Endothelial cell of umbilical vein (primary cell): ENCODE data around the gene TREH.

Experiments used
- EZH2 ChIP-seq: IDR thresholded peaks from 2 replicates; pipeline ENCODE4 v1.6.1; 2012; ENCODE audit warnings: borderline replicate concordance, low read depth, mild to moderate bottlenecking, moderate library complexity, low read length, inconsistent platforms; ENCODE audit not compliant: severe bottlenecking
- GATA2 ChIP-seq: IDR thresholded peaks from 2 replicates; pipeline ENCODE4 v1.7.0; 2011; ENCODE audit warnings: low read depth, mild to moderate bottlenecking, moderate library complexity, mixed read lengths, low read length; ENCODE audit not compliant: insufficient read length, insufficient read depth
- JUN ChIP-seq: IDR thresholded peaks from 2 replicates; pipeline ENCODE4 v1.6.1; 2011; ENCODE audit warnings: borderline replicate concordance, low read depth; ENCODE audit not compliant: insufficient read length, insufficient read depth
- MAX ChIP-seq: IDR thresholded peaks from 2 replicates; pipeline ENCODE4 v1.6.1; 2011; ENCODE audit not compliant: insufficient read depth, insufficient read length
- MYC ChIP-seq: IDR thresholded peaks from one replicate; pipeline ENCODE4 v1.6.1; 2011; ENCODE audit warnings: mild to moderate bottlenecking, low read depth, low read length
- POLR2A ChIP-seq: IDR thresholded peaks from 2 replicates; pipeline ENCODE4 v1.6.1; 2012; ENCODE audit warnings: low read depth, mild to moderate bottlenecking, control low read depth, low read length
- POLR2AphosphoS5 ChIP-seq: IDR thresholded peaks from 2 replicates; pipeline ENCODE4 v1.6.1; 2012; ENCODE audit warnings: low read depth, mild to moderate bottlenecking, control low read depth, low read length, moderate library complexity; ENCODE audit not compliant: insufficient read depth
- TF ChIP-seq, protein P1 (sequence below), 2 donors: IDR thresholded peaks; 1 replicate in 1 of 2; 2 replicates in 1 of 2; pipeline ENCODE4 v1.5.1; 2011; ENCODE audit warnings: low read length in 2 of 2, mild to moderate bottlenecking in 2 of 2, moderate library complexity in 2 of 2, control low read depth in 1 of 2, inconsistent platforms in 1 of 2, low read depth in 1 of 2; ENCODE audit not compliant: insufficient read depth in 1 of 2; ENCODE audit errors: extremely low read depth in 1 of 2

- TF ChIP-seq, protein P1, sequence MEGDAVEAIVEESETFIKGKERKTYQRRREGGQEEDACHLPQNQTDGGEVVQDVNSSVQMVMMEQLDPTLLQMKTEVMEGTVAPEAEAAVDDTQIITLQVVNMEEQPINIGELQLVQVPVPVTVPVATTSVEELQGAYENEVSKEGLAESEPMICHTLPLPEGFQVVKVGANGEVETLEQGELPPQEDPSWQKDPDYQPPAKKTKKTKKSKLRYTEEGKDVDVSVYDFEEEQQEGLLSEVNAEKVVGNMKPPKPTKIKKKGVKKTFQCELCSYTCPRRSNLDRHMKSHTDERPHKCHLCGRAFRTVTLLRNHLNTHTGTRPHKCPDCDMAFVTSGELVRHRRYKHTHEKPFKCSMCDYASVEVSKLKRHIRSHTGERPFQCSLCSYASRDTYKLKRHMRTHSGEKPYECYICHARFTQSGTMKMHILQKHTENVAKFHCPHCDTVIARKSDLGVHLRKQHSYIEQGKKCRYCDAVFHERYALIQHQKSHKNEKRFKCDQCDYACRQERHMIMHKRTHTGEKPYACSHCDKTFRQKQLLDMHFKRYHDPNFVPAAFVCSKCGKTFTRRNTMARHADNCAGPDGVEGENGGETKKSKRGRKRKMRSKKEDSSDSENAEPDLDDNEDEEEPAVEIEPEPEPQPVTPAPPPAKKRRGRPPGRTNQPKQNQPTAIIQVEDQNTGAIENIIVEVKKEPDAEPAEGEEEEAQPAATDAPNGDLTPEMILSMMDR (IDR thresholded peaks at IDR 0.05; ENCODE audit: extremely low read depth in 1 of 2, insufficient read depth in 1 of 2, low read depth in 1 of 2, low read length in 2 of 2): no peak
- TF ChIP-seq EZH2 (no peak), POLR2A (no peak), MYC (no peak), POLR2AphosphoS5 (no peak), MAX (no peak), GATA2 (no peak), JUN (no peak)
Observed at GRCh38 chr11:118652681-118653181, 26.7 kb downstream of the TREH start.
